ENCODE measurements around the gene SIGLEC14.

DNA sequence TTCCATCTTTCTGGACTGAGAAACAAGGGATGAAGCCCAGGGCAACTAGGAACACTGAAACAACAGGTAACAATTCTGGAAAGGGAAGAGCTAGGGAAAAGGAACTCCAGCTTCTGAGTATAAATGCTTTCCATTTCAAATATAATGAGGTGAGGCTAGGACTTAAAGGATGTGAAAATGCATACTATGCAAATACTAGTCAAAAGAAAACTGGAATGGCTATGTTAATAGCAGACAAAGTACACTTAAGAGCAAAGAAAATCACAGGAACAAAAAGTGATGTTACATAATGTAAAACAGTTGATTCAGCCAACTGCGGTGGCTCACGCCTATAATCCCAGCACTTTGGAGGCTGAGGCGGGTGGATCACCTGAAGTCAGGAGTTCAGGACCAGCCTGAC is 6.2 kb downstream of the SIGLEC14 start:
- TF ChIP-seq, protein P1, sequence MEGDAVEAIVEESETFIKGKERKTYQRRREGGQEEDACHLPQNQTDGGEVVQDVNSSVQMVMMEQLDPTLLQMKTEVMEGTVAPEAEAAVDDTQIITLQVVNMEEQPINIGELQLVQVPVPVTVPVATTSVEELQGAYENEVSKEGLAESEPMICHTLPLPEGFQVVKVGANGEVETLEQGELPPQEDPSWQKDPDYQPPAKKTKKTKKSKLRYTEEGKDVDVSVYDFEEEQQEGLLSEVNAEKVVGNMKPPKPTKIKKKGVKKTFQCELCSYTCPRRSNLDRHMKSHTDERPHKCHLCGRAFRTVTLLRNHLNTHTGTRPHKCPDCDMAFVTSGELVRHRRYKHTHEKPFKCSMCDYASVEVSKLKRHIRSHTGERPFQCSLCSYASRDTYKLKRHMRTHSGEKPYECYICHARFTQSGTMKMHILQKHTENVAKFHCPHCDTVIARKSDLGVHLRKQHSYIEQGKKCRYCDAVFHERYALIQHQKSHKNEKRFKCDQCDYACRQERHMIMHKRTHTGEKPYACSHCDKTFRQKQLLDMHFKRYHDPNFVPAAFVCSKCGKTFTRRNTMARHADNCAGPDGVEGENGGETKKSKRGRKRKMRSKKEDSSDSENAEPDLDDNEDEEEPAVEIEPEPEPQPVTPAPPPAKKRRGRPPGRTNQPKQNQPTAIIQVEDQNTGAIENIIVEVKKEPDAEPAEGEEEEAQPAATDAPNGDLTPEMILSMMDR (IDR thresholded peaks at IDR 0.05), result no peak
- TF ChIP-seq RXRA (IDR thresholded peaks at IDR 0.05; ENCODE audit: borderline replicate concordance, low read depth), result no peak

All from SK-N-SH (cell line).